K562 (cell line): ENCODE measurements around the gene TMCC2. TPM values are rescaled to one million over a fixed set of nuclear protein-coding genes. Genes with fewer than 3 reads are reported as not detected.

Source experiments
- ATF1 ChIP-seq, 2 experiments: fragments of 450-650 bp in 1 of 2; IDR thresholded peaks; 2 replicates each; pipeline ENCODE4 v1.6.1; 2016; ENCODE audit warnings: missing compliant biosample characterization in 1 of 2, missing genetic modification characterization in 1 of 2
- CEBPG ChIP-seq, 3 experiments: fragments of 200-800 bp in 1 of 3; sonication (Bioruptor generic) in 1 of 3; sonication (generic) in 1 of 3; formaldehyde crosslinking in 1 of 3; IDR thresholded peaks in 2 of 3; conservative IDR thresholded peaks in 1 of 3; 2 replicates each; pipeline versions ENCODE4 v1.6.1 to v1.8.0; 2016 to 2022; ENCODE audit warnings: missing compliant biosample characterization in 2 of 3, missing genetic modification characterization in 2 of 3, mild to moderate bottlenecking in 1 of 3, missing genetic modification reagents in 1 of 3
- CHD2 ChIP-seq: IDR thresholded peaks from 2 replicates; pipeline ENCODE4 v1.6.1; 2011; ENCODE audit warnings: low read depth, low read length
- CREB5 ChIP-seq: fragments of 250-450 bp; sonication (Bioruptor Pico); IDR thresholded peaks from 2 replicates; pipeline ENCODE4 v1.5.0; 2020; ENCODE audit warnings: mild to moderate bottlenecking
- HNRNPLL ChIP-seq: fragments of 200-400 bp; formaldehyde crosslinking; IDR thresholded peaks from 2 replicates; pipeline ENCODE4 v1.6.1; 2017; ENCODE audit warnings: low read length, low read depth, mild to moderate bottlenecking; ENCODE audit not compliant: poor library complexity, severe bottlenecking
- MIER1 ChIP-seq: fragments of 450-650 bp; IDR thresholded peaks from 2 replicates; pipeline ENCODE4 v1.6.1; 2016; ENCODE audit warnings: antibody characterized with exemption, mild to moderate bottlenecking, low read depth
- MTA2 ChIP-seq: fragments of 450-650 bp; IDR thresholded peaks from 2 replicates; pipeline ENCODE4 v1.6.1; 2016; ENCODE audit warnings: low read depth
- MTA3 ChIP-seq: fragments of 450-650 bp; formaldehyde crosslinking; IDR thresholded peaks from 2 replicates; pipeline ENCODE4 v1.6.1; 2017; ENCODE audit warnings: mild to moderate bottlenecking, borderline replicate concordance
- NFXL1 ChIP-seq: fragments of 450-650 bp; formaldehyde crosslinking; IDR thresholded peaks from 2 replicates; pipeline ENCODE4 v1.4.0; 2021; ENCODE audit warnings: mild to moderate bottlenecking
- NKRF ChIP-seq: fragments of 450-650 bp; IDR thresholded peaks from 2 replicates; pipeline ENCODE4 v1.6.1; 2016; ENCODE audit warnings: borderline replicate concordance
- PCBP1 ChIP-seq: fragments of 200-400 bp; formaldehyde crosslinking; IDR thresholded peaks from 2 replicates; pipeline ENCODE4 v1.6.1; 2018; ENCODE audit warnings: mild to moderate bottlenecking, low read depth, low read length; ENCODE audit not compliant: poor library complexity, severe bottlenecking
- SAFB2 ChIP-seq: fragments of 200-400 bp; formaldehyde crosslinking; IDR thresholded peaks from 2 replicates; pipeline ENCODE4 v1.6.1; 2018; ENCODE audit warnings: borderline replicate concordance, low read length, low read depth, moderate library complexity; ENCODE audit not compliant: severe bottlenecking
- SMC3 ChIP-seq: conservative IDR thresholded peaks from 2 replicates; pipeline ENCODE4 v1.6.1; 2011; ENCODE audit warnings: low read depth, low read length, improper control_type of control experiment; ENCODE audit not compliant: insufficient read depth
- SP1 ChIP-seq: sonication (generic); formaldehyde crosslinking; IDR thresholded peaks from 2 replicates; pipeline ENCODE4 v1.8.1; 2022; ENCODE audit warnings: mild to moderate bottlenecking, missing genetic modification reagents
- TBL1XR1 ChIP-seq, 2 experiments: IDR thresholded peaks; 2 replicates each; pipeline ENCODE4 v1.6.1; 2012; ENCODE audit warnings: improper control_type of control experiment in 2 of 2, low read length in 2 of 2, mild to moderate bottlenecking in 1 of 2
- TCF3 ChIP-seq: sonication (generic); formaldehyde crosslinking; IDR thresholded peaks from 2 replicates; pipeline ENCODE4 v1.4.0; 2020; ENCODE audit warnings: mild to moderate bottlenecking, missing genetic modification reagents
- XRCC5 ChIP-seq: fragments of 200-400 bp; formaldehyde crosslinking; IDR thresholded peaks from 2 replicates; pipeline ENCODE4 v1.6.1; 2017; ENCODE audit warnings: low read depth, mild to moderate bottlenecking, low read length
- ZNF384 ChIP-seq: IDR thresholded peaks from 2 replicates; pipeline ENCODE4 v1.6.1; 2012; ENCODE audit warnings: low read depth, low read length, improper control_type of control experiment
- polyA plus RNA-seq, 8 experiments: library from polyadenylated mRNA; depleted of rRNA in 4 of 8; stranded (reverse) in 5 of 8; unstranded in 3 of 8; fragments of >200 nt; fragmentation: Nextera tagmentation in 2 of 8; fragmentation: Illumina TruSeq in 1 of 8; extraction: Ambion mirVana in 2 of 8; extraction: Trizol in 1 of 8; gene quantifications; 2 replicates each; pipeline versions ENCODE4 v1.2.1 to v1.2.3, GENCODE V29; 2011 to 2014; ENCODE audit warnings: inconsistent platforms in 1 of 8, missing spikeins in 1 of 8
- total RNA-seq, 7 experiments: library from RNA; depleted of rRNA in 6 of 7; stranded (reverse); fragments of >200 nt in 6 of 7; fragmentation: Illumina TruSeq in 2 of 7; extraction: Trizol in 2 of 7; gene quantifications; 2 replicates each; pipeline versions ENCODE4 v1.2.1 to v1.2.3, GENCODE V29; 2011 to 2021; ENCODE audit warnings: low replicate concordance in 1 of 7
- TF ChIP-seq, protein P1 (sequence below): fragments of 450-650 bp; formaldehyde crosslinking; IDR thresholded peaks from 2 replicates; pipeline ENCODE4 v1.4.0; 2020; ENCODE audit warnings: mild to moderate bottlenecking
- TF ChIP-seq, protein P2 (sequence below): fragments of 450-650 bp; conservative IDR thresholded peaks from 2 replicates; pipeline ENCODE4 v1.6.1; 2016; ENCODE audit warnings: missing genetic modification characterization, low read depth, mild to moderate bottlenecking, missing compliant biosample characterization, moderate library complexity
- TF ChIP-seq, protein P3 (sequence below): sonication (generic); formaldehyde crosslinking; IDR thresholded peaks from 2 replicates; pipeline ENCODE4 v1.8.0; 2022; ENCODE audit warnings: mild to moderate bottlenecking, missing genetic modification reagents

Gene TMCC2
- total and polyA plus RNA-seq, 9 of the 15 experiments (the other 6 are each of a cell fraction or from before 2014, with no cell fraction given): 0.06 to 1.8 (median 0.98) TPM

DNA sequence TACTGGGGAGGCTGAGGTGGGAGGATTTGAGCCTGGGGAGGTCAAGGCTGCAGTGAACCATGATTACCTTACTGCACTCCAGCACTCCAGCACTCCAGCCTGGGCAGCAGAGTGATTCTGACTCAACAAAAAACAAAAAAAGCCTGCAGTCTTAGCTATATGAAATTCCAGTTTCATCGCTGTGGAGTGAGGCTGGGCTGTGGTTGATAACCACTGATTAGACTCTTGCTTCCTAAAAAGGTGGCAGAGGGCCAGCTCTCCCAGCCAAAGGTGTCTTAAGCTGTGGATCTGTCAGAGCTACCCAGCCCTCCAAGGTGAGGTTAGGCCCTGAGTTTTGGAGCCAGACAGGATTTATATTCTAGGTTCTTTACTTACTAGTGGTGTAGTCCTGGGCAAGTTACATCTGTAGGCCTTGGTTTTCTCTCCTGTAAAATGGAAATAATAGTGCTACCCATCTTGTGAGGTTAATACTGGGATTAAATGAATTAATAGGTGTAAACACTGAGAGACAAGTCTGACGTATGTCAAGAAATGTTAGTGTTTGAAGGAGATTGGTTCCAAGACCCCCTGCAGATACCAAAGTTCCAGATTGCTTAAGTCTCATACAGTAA is 35.9 kb downstream of the TMCC2 start (continued):
- TF ChIP-seq, protein P1, sequence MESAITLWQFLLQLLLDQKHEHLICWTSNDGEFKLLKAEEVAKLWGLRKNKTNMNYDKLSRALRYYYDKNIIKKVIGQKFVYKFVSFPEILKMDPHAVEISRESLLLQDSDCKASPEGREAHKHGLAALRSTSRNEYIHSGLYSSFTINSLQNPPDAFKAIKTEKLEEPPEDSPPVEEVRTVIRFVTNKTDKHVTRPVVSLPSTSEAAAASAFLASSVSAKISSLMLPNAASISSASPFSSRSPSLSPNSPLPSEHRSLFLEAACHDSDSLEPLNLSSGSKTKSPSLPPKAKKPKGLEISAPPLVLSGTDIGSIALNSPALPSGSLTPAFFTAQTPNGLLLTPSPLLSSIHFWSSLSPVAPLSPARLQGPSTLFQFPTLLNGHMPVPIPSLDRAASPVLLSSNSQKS (CRISPR knock-in tag): no peak
- TF ChIP-seq TBL1XR1 (IDR thresholded peaks at IDR 0.05; ENCODE audit: low read length in 2 of 2): peak in 1 of 2 experiments; percentile 69; a peak in 1 of 4 replicates
- TF ChIP-seq SP1 (CRISPR knock-in tag): no peak
- TF ChIP-seq ATF1 (CRISPR knock-in tag; IDR thresholded peaks at IDR 0.05): no peak
- TF ChIP-seq ATF1 (tag; IDR thresholded peaks at IDR 0.05): no peak
- TF ChIP-seq MTA3: peak; percentile 28; the same call in 1 of the 2 replicates
- TF ChIP-seq CHD2: no peak
- TF ChIP-seq, protein P2, sequence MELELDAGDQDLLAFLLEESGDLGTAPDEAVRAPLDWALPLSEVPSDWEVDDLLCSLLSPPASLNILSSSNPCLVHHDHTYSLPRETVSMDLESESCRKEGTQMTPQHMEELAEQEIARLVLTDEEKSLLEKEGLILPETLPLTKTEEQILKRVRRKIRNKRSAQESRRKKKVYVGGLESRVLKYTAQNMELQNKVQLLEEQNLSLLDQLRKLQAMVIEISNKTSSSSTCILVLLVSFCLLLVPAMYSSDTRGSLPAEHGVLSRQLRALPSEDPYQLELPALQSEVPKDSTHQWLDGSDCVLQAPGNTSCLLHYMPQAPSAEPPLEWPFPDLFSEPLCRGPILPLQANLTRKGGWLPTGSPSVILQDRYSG (tag): no peak
- no peak for TF ChIP-seq NKRF
- no peak for TF ChIP-seq HNRNPLL
- TF ChIP-seq XRCC5: 0 out of 2 replicates have a peak, but pooled peaks have one; percentile 26
- no peak for TF ChIP-seq ZNF384
- 0 out of 2 replicates have a peak, but pooled peaks have one; percentile 24 for TF ChIP-seq CREB5 (CRISPR knock-in tag)
- TF ChIP-seq NFXL1 (CRISPR knock-in tag): no peak
- no peak for TF ChIP-seq CEBPG (CRISPR knock-in tag; IDR thresholded peaks at IDR 0.05)
- TF ChIP-seq CEBPG (tag; conservative IDR thresholded peaks at IDR 0.05 in 1 of 2, IDR thresholded peaks at IDR 0.05 in 1 of 2): no peak
- peak; percentile 67 for TF ChIP-seq TCF3
- TF ChIP-seq, protein P3, sequence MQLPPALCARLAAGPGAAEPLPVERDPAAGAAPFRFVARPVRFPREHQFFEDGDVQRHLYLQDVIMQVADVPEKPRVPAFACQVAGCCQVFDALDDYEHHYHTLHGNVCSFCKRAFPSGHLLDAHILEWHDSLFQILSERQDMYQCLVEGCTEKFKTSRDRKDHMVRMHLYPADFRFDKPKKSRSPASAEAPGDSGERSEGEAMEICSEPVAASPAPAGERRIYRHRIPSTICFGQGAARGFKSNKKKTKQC (CRISPR knock-in tag): no peak
- no peak for TF ChIP-seq MIER1
- no peak for TF ChIP-seq PCBP1
- TF ChIP-seq SAFB2: no peak
- TF ChIP-seq MTA2: 0 out of 2 replicates have a peak, but pooled peaks have one; percentile 12
- no peak for TF ChIP-seq SMC3
